Subcutaneous abdominal adipose tissue (tissue), 5 donors: ENCODE results near the gene CADPS2.

Source experiments
- H3K27ac ChIP-seq: one replicate; pipeline ENCODE4 v1.7.0; 2013; ENCODE audit warnings: low read depth, mild to moderate bottlenecking, inconsistent platforms, low read length, moderate library complexity
- H3K27me3 ChIP-seq, 5 donors: one replicate each; pipeline ENCODE4 v1.7.0; 2013; ENCODE audit warnings: low read length in 5 of 5, inconsistent platforms in 1 of 5; ENCODE audit not compliant: control insufficient read depth in 5 of 5, insufficient read depth in 4 of 5
- H3K36me3 ChIP-seq, 5 donors: one replicate each; pipeline ENCODE4 v1.7.0; 2013; ENCODE audit warnings: low read length in 5 of 5; ENCODE audit not compliant: control insufficient read depth in 5 of 5, insufficient read depth in 5 of 5
- H3K4me1 ChIP-seq, 5 donors: one replicate each; pipeline ENCODE4 v1.7.0; 2013; ENCODE audit warnings: low read length in 5 of 5, mild to moderate bottlenecking in 3 of 5, moderate library complexity in 1 of 5; ENCODE audit not compliant: control insufficient read depth in 5 of 5, insufficient read depth in 5 of 5
- H3K4me3 ChIP-seq, 5 donors: one replicate each; pipeline ENCODE4 v1.7.0; 2013; ENCODE audit warnings: low read length in 5 of 5, low read depth in 1 of 5
- H3K9ac ChIP-seq, 5 donors: one replicate each; pipeline ENCODE4 v1.7.0; 2013; ENCODE audit warnings: low read length in 5 of 5, mild to moderate bottlenecking in 4 of 5, moderate library complexity in 3 of 5
- H3K9me3 ChIP-seq, 5 donors: one replicate each; pipeline ENCODE4 v1.7.0; 2013; ENCODE audit warnings: low read length in 5 of 5; ENCODE audit not compliant: control insufficient read depth in 5 of 5
- donor health status: healthy.
- donor health status: healthy.
- donor health status: healthy.
- donor health status: healthy.
- donor health status: healthy.

Gene CADPS2

DNA sequence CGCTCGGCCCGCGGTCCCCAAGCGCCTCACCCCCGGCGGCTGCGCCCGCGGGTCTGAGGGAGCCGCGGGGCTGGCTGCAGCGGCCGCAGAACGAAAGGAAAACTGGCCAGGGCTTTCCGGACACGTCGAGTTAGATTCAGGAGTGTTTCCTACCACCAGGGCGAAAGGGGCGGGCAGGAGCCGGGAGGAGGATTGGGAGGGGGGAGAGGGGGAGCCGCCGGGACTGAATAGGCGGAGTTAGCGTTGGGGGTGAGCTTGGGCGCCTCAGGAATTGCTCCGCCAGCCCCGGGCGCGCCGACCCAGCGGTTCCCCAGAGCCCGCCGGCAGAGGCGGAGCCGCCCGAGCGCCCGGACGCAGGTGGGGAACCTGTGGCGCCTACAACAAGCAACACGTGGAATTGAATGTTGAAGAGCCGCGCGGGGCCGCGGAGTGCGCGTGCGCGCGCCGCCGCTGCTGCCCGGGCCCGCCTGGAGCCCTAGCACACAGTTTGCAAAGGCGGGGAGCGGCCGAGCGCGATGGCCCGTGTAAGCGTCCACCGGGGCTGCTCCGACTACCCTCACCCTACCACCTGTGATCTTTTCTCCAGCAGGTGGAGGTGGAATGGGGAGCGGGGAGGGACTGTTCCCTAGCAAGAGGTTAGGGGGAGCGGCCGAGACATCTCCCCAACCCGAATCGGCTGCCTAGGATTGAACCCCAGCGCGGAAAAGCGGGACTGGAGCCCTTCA lies at the start of gene CADPS2:
Gene CADPS2, minus strand, starts transcription at position 104 of the 725 bp plus-strand sequence. CDS start 123 bp downstream, outside the sequence.
- Histone ChIP-seq H3K4me3 (peak within 1 kb of the TSS; percentile 85 to 94 (median 87)), H3K27ac (peak within 1 kb of the TSS; percentile 59), H3K9me3 (no peaks in the 10 kb centered on the region), H3K9ac (peak within 1 kb of the TSS; percentile 48 to 83 (median 78)), H3K4me1 (peaks cover 2 to 35% (median 18%) of the 10 kb centered on the region in 5 donors), H3K27me3 (no peaks in the 10 kb centered on the region), H3K36me3 (no peaks in the 10 kb centered on the region)

DNA sequence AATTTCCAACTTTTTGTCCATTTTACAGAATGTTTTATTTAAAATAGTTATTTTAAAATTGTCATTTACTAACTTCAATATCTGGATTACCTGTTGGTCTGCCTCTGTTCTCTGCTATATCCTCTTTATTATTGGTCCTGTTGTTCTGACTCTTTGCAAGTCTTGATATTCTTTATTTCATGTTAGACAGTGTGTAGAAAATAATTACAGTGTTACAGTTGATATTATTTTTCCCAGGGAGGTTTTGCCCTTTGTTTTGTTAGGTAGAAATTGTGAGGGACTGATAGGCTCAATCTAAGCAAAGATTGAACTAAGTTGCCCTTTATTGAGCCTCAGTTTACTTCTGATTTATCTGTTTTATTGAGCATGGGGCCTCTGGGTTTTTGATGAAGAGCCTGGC lies 49.4 kb upstream of the CADPS2 start:
- Histone ChIP-seq H3K9ac (no peak overlapping the region), H3K9me3 (peaks cover 0 to 3% (median 0%) of the 10 kb centered on the region in 5 donors), H3K27me3 (no peaks in the 10 kb centered on the region), H3K4me1 (no peaks in the 10 kb centered on the region), H3K27ac (no peak overlapping the region), H3K36me3 (no peaks in the 10 kb centered on the region), H3K4me3 (no peak overlapping the region)

DNA sequence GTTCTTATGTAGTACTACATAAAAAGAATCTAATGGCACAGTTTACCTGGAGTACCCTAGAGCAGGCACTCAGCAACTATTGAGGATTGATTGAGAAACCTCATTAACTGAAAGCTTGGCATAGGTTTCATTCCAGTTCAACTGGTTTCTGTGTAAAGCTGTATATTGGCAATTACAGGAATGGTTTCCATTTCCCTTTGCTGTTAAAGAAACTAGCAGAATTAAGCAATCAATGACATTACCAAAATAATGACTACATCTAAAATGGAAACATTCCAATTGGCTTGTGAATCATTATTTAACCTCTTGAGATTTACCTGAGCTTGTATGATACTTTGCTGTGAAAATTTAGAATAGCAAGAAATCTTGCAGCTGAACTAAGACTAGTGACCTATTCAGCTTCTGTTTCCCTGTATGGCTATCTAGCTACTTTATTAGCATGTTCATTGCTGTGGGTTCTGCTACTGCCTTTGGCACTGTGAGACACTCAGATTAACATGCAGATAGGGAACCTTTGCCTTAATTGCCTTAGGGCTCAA lies 33.5 kb upstream of the CADPS2 start:
- no peak overlapping the region for H3K4me3 ChIP-seq
- no peaks in the 10 kb centered on the region for H3K27me3 ChIP-seq
- H3K27ac ChIP-seq: no peak overlapping the region
- H3K9me3 ChIP-seq: no peaks in the 10 kb centered on the region
- no peaks in the 10 kb centered on the region for H3K36me3 ChIP-seq
- peaks cover 0 to 8% (median 0%) of the 10 kb centered on the region in 5 donors for H3K4me1 ChIP-seq
- H3K9ac ChIP-seq: no peak overlapping the region

DNA sequence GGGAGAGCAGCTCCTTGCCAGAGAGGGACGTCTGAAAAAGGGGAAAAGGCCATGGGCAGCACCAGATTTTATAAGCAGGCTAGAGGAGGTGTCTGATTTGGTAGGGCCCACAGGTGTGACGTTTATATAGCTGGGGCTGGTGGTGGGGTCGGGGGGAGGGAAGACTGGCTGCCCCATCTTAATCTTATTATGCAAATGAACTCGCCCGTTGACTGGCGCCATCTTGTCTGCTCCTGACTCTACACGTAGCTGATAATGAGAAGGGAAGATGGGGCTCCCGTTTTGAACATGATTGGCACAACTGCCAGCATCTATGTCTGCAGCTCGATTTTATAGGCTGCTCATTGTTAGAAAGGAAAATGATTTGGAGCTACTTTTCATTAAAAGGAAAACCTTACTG lies 28.6 kb upstream of the CADPS2 start:
- no peak overlapping the region for H3K9ac ChIP-seq
- no peaks in the 10 kb centered on the region for H3K9me3 ChIP-seq
- no peaks in the 10 kb centered on the region for H3K27me3 ChIP-seq
- H3K36me3 ChIP-seq: no peaks in the 10 kb centered on the region
- no peak overlapping the region for H3K27ac ChIP-seq
- no peak overlapping the region for H3K4me3 ChIP-seq
- peaks cover 0 to 5% (median 0%) of the 10 kb centered on the region in 5 donors for H3K4me1 ChIP-seq

DNA sequence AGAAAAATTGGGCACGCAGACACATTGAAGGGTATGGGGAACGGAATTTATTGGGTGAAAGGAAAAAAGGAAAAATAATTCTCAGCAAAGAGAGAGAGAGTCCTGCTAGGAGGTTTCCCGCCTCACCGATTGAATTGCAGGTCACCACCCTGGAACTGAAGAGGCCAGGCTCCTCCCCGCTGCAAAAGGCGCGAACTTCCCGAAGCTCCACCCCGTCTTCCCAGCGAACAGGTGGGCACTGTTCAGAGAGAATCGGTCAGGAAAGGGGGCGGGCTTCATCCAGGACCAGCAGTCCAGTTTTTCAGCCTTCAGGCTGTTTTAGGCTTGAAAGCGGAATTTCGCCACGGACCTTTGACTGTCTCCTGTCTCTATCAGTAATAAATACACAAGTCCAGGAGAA lies 27.3 kb upstream of the CADPS2 start:
- Histone ChIP-seq H3K9ac (no peak overlapping the region), H3K27me3 (no peaks in the 10 kb centered on the region), H3K9me3 (no peaks in the 10 kb centered on the region), H3K27ac (no peak overlapping the region), H3K4me3 (no peak overlapping the region), H3K36me3 (no peaks in the 10 kb centered on the region), H3K4me1 (no peaks in the 10 kb centered on the region)

DNA sequence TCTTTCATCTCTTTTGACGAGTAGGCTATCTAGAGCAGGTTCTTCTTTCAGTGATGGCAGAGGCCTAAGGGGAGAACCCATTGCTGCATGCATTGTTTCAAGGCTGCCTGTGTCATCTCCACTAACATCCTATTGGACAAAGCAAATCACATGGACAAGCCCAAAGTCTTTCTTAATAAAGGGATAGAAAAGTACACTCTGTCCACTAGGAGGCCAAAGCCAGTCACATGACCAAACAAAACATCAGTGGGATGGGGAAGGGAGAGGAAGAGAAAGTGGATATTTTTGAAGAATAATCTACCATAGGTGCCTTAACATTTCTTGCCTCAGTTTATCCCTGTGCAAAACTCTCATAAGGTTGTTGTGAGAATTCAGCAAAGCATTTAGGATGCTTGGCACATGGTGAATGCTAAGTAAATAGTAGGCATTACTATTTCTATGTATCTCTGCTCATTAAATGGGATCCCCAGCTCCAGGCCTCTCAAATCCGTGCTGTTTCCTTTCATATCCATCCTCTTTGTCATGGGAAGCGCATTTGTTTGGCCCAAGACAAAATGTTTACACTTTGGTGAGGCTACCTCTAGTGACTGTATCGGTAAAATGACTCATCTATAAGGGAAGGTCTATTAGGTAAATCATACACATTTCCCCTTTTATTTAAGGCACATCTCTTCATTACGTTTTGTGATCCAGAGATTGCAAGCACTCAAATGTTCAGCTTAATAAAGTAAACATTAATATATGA lies 16.7 kb upstream of the CADPS2 start:
- H3K27me3 ChIP-seq: no peaks in the 10 kb centered on the region
- H3K9me3 ChIP-seq: no peaks in the 10 kb centered on the region
- H3K4me3 ChIP-seq: no peak overlapping the region
- H3K4me1 ChIP-seq: peaks cover 0 to 10% (median 0%) of the 10 kb centered on the region in 5 donors
- H3K27ac ChIP-seq: no peak overlapping the region
- H3K9ac ChIP-seq: no peak overlapping the region
- no peaks in the 10 kb centered on the region for H3K36me3 ChIP-seq

DNA sequence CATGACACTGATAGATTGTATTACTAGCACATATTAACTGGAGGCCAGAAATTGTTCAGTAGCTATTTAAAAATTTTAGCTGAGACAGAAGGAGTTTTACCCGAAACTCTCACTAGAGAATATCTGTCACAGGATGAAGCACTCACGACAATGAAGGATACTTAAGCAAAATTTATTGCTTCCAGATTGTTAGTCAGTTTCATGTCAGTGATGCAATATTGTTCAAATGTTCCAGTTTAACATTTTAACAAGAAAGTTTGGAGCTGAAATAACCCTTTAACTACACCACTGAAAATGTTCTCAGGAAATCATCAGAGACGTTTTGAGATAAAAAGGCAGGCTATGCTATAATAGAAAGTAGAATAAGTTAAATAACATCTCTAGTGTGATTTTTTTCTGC lies 15.0 kb upstream of the CADPS2 start:
- H3K4me3 ChIP-seq: no peak overlapping the region
- H3K4me1 ChIP-seq: peaks cover 0 to 10% (median 0%) of the 10 kb centered on the region in 5 donors
- H3K36me3 ChIP-seq: no peaks in the 10 kb centered on the region
- no peaks in the 10 kb centered on the region for H3K27me3 ChIP-seq
- no peak overlapping the region for H3K9ac ChIP-seq
- no peak overlapping the region for H3K27ac ChIP-seq
- H3K9me3 ChIP-seq: no peaks in the 10 kb centered on the region

DNA sequence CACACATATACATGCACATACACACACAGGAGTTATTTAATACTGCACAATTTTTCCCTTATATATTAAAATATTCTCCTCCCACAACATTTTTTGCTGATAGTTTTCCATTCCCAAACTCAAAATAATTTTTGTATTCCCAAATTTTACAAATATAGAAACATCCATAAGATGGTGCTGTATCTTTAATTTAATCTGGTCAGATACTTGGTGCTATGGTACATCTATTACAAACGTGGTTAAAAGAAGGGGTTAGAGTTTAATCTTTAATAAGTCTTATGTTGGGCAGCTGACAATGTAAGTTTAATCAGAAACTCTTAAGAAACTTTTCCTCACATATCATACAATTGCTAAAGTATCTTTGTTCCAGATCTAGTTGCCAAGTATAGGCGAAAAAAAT lies 10.2 kb upstream of the CADPS2 start:
- H3K4me3 ChIP-seq: no peak overlapping the region
- no peaks in the 10 kb centered on the region for H3K27me3 ChIP-seq
- H3K4me1 ChIP-seq: peaks cover 0 to 6% (median 0%) of the 10 kb centered on the region in 5 donors
- H3K36me3 ChIP-seq: no peaks in the 10 kb centered on the region
- no peak overlapping the region for H3K27ac ChIP-seq
- H3K9ac ChIP-seq: no peak overlapping the region
- no peaks in the 10 kb centered on the region for H3K9me3 ChIP-seq

DNA sequence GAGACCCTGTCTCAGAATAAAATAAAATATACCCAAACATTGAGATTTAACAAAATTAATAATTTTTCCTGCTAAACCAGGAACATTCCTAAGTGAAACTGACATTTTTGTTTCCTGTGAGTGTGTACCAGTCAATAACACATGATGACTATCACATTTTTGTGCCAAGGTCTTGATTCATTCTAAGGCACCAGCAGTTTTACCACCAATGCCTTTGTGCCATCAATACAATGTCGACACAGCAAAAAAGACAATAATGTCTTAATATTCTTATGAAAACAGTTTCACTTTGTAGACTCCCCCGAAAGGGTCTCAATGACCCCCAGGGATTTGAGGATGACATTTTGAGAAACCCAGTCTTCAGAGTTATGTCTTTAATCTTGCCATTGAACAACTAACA lies 7.2 kb upstream of the CADPS2 start:
- H3K27me3 ChIP-seq: no peaks in the 10 kb centered on the region
- no peaks in the 10 kb centered on the region for H3K9me3 ChIP-seq
- H3K9ac ChIP-seq: no peak overlapping the region
- no peak overlapping the region for H3K27ac ChIP-seq
- no peaks in the 10 kb centered on the region for H3K4me1 ChIP-seq
- H3K36me3 ChIP-seq: no peaks in the 10 kb centered on the region
- no peak overlapping the region for H3K4me3 ChIP-seq

DNA sequence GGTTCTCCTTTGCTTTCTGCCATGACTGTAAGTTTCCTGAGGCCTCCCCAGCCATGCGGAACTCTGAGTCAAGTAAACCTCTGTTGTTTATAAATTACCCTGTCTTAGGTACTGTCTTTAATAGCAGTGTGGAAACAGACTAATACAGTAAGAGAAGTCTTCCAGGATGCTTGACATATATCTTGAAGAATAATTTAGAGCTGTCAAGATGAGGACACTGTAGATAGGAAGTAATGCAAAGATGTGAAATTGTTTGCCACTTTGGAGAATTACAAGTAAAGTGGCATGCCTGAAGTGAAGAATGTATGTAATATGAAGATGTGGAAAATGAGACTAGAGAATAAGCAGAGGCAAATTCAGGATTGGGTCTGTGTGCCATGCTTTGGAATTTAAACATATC lies 2.9 kb upstream of the CADPS2 start:
- no peak overlapping the region for H3K9ac ChIP-seq
- H3K4me1 ChIP-seq: peaks cover 2 to 25% (median 18%) of the 10 kb centered on the region in 5 donors
- no peaks in the 10 kb centered on the region for H3K27me3 ChIP-seq
- no peaks in the 10 kb centered on the region for H3K9me3 ChIP-seq
- no peaks in the 10 kb centered on the region for H3K36me3 ChIP-seq
- H3K27ac ChIP-seq: no peak overlapping the region
- no peak overlapping the region for H3K4me3 ChIP-seq
